Immature natural killer cell (primary cell): ENCODE data around the gene PANK1. TPM values are rescaled to one million over a fixed set of nuclear protein-coding genes. Genes with fewer than 3 reads are reported as not detected.
A peak's percentile ranks its signal among the peaks of the same experiment; 100 is the strongest.

Source experiments
- DNase-seq, 3 donors: peaks; one replicate each; pipeline ENCODE4 v3.0.0; 2022; ENCODE audit warnings: mixed read lengths in 1 of 3
- H3K27ac Mint-ChIP-seq, 6 donors: one replicate each; pipeline ENCODE4 v1.8.0; 2020; ENCODE audit warnings: mixed read lengths in 6 of 6, mild to moderate bottlenecking in 5 of 6, inconsistent platforms in 4 of 6, moderate library complexity in 3 of 6
- H3K27me3 Mint-ChIP-seq, 3 donors: one replicate each; pipeline ENCODE4 v1.8.0; 2020 to 2021; ENCODE audit warnings: low read depth in 3 of 3, mild to moderate bottlenecking in 3 of 3, mixed read lengths in 3 of 3, moderate library complexity in 3 of 3, inconsistent platforms in 1 of 3
- H3K36me3 Mint-ChIP-seq, 3 donors: one replicate each; pipeline ENCODE4 v1.8.0; 2020; ENCODE audit warnings: mixed read lengths in 3 of 3, inconsistent platforms in 2 of 3, mild to moderate bottlenecking in 2 of 3
- H3K4me1 Mint-ChIP-seq, 2 donors: one replicate each; pipeline ENCODE4 v1.8.0; 2020; ENCODE audit warnings: inconsistent platforms in 2 of 2, mild to moderate bottlenecking in 2 of 2, mixed read lengths in 2 of 2, moderate library complexity in 1 of 2
- H3K4me3 Mint-ChIP-seq, 5 donors: one replicate each; pipeline ENCODE4 v1.8.0; 2020; ENCODE audit warnings: mild to moderate bottlenecking in 5 of 5, mixed read lengths in 5 of 5, inconsistent platforms in 3 of 5, moderate library complexity in 3 of 5
- H3K9me3 Mint-ChIP-seq, 6 donors: one replicate each; pipeline ENCODE4 v1.8.0; 2020; ENCODE audit warnings: mild to moderate bottlenecking in 6 of 6, mixed read lengths in 6 of 6, inconsistent platforms in 4 of 6, moderate library complexity in 3 of 6
- polyA plus RNA-seq, 3 donors: library from polyadenylated mRNA; unstranded; fragments of 300-500 nt; fragmentation: Illumina TruSeq; gene quantifications; one replicate each; pipeline ENCODE4 v1.2.3, GENCODE V29; 2021

Gene PANK1
- 1 to 10 TPM in 1 of 3 donors, under 1 TPM in 1, not detected in 1; 0.66 to 1.4 TPM for polyA plus RNA-seq

DNA sequence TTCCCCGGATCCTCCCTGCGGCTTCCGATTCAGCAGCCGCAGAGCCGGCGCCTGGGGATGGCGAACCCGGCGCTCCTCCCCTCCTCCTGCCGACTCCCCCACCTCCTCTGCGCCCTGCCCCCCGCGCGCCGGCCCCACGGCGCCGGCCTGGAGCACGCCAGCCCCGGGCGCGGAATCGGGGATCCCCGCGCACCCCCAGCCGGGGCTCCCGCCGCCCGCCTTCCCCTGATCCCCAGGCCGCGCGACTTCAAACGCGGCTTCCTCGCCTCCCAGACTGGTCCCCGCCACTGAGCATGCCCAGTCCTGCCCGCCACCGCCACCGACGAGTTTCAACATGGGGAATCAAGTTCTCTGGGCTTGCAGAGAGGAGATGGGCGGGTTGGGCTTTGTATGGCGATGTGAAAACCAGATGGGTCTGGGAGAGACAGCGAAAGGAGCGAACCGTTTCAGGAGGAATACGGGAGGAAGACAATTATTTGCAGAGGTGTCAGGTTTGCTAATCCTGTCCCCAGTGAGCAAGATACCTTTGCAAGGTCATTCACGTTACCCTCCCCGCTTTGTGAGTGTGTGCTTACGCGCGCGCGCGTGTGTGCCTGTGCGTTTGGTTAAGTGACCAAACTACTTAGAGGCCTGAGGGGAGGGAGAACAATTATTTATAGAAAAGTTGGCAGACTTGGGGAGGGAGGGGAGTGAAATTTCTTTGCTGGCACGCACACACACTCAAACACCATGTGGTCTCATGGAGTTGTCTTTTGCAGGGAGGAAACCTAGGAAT is at the start of gene PANK1:
PANK1 (minus strand) TSS at position 276 of the 775 bp plus-strand sequence. CDS start 351 bp downstream, outside the sequence.
- Mint-ChIP-seq H3K27ac (peak within 1 kb of the TSS; percentile 27 to 93 (median 74)), H3K27me3 (peaks cover 5 to 11% (median 5%) of the 10 kb centered on the region in 3 donors), H3K4me1 (peaks cover 10% of the 10 kb centered on the region in 2 donors), H3K36me3 (no peaks in the 10 kb centered on the region), H3K9me3 (no peaks in the 10 kb centered on the region), H3K4me3 (peak within 1 kb of the TSS in 4 of 5 donors; percentile 88 to 97 (median 92))
- peak; percentile 52 to 71 (median 65) for DNase-seq

DNA sequence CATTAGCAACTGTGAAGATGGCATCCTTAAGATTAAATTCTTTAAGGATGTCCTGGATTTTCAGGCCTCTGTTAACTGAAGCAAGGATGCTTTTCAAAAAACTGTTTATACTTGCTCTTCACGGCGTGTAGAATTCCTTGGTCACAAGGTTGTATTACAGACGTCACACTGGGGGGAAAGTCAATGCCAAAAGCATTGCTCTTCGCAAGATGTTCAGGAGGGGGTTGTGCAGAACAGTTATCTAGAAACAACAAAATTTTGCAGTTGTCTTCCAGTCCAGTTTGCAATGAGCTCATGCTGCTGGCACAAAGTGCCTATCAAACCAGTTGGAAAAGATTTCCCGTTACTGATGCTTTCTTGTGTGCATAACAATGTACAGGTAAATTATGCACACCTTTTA is 48.1 kb upstream of the PANK1 start:
- peaks cover 0 to 4% (median 0%) of the 10 kb centered on the region in 3 donors for H3K27me3 Mint-ChIP-seq
- no peak for DNase-seq
- peaks cover 0 to 5% (median 4%) of the 10 kb centered on the region in 3 donors for H3K36me3 Mint-ChIP-seq
- H3K9me3 Mint-ChIP-seq, result no peaks in the 10 kb centered on the region
- H3K27ac Mint-ChIP-seq, result no peak overlapping the region
- no peak overlapping the region for H3K4me3 Mint-ChIP-seq
- H3K4me1 Mint-ChIP-seq, result no peaks in the 10 kb centered on the region

DNA sequence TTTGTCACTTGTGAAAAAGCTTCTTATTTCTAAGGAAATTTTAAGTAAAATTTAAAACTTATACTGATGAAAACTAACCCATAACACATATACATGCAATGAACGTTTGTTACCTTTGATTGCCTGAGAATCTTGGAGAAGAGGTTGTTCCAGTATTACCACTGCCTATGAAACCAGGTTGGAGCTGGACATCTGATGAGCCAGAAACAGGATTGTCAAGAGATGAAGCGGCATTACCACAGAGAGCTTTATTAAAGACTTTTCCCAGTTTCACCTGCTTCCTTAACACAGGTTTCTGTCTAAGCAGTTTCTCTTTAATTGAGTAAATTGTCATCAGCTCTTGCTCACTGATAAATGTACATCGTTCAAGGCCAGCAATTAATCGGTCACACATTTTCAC is 47.4 kb upstream of the PANK1 start:
- Mint-ChIP-seq H3K36me3 (peaks cover 0 to 5% (median 4%) of the 10 kb centered on the region in 3 donors), H3K27me3 (peaks cover 0 to 4% (median 2%) of the 10 kb centered on the region in 3 donors)

DNA sequence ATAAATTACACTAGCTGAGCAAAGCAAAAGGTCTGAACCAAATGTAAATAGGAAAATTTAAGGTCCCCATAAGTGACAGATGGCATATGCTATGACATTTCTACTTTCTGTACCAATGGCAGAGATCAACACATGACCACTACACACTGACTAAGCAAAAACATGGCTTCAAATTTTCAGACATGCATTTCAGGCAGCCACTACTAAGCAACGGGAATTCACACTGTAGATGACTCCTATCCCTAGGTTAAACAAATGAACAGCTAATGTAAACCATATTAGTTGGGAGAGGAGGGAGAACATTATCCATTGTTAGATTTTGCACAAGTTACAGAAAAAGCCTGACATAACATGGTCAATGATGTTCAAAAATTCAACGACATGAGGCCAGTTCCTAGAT is 45.0 kb upstream of the PANK1 start:
- no peak overlapping the region for H3K27ac Mint-ChIP-seq
- peaks cover 0 to 5% (median 4%) of the 10 kb centered on the region in 3 donors for H3K36me3 Mint-ChIP-seq
- H3K4me1 Mint-ChIP-seq, result peaks cover 0 to 5% of the 10 kb centered on the region in 2 donors
- DNase-seq, result no peak
- no peak overlapping the region for H3K4me3 Mint-ChIP-seq
- no peaks in the 10 kb centered on the region for H3K9me3 Mint-ChIP-seq
- peaks cover 0 to 7% (median 4%) of the 10 kb centered on the region in 3 donors for H3K27me3 Mint-ChIP-seq

More for the DNA sequence above, 47.4 kb upstream of the PANK1 start:
- no peak for DNase-seq
- no peak overlapping the region for H3K4me3 Mint-ChIP-seq
- no peaks in the 10 kb centered on the region for H3K9me3 Mint-ChIP-seq
- H3K4me1 Mint-ChIP-seq, result no peaks in the 10 kb centered on the region
- no peak overlapping the region for H3K27ac Mint-ChIP-seq

DNA sequence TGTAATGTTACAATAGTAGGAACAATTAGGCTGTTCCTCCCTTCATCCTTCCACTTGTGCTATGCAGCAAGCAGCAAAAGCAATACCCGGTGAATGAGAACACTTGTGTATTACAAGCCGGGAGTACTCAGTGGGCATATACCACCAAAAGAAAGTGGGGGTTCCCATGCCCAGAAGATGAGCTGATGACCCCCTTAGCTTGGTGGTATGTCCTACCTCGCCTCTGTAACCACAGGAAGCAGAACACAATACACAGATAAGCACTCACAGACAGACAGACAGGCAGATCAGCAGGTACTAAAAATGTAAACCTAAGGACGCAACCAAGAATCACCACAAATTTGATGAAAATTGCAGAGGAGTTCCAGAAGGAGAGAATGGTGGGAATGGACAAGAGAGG is 40.9 kb upstream of the PANK1 start:
- Mint-ChIP-seq H3K27ac (no peak overlapping the region), H3K4me1 (peaks cover 0 to 5% of the 10 kb centered on the region in 2 donors), H3K36me3 (no peaks in the 10 kb centered on the region), H3K4me3 (no peak overlapping the region), H3K9me3 (no peaks in the 10 kb centered on the region), H3K27me3 (peaks cover 0 to 12% (median 5%) of the 10 kb centered on the region in 3 donors)
- no peak for DNase-seq

DNA sequence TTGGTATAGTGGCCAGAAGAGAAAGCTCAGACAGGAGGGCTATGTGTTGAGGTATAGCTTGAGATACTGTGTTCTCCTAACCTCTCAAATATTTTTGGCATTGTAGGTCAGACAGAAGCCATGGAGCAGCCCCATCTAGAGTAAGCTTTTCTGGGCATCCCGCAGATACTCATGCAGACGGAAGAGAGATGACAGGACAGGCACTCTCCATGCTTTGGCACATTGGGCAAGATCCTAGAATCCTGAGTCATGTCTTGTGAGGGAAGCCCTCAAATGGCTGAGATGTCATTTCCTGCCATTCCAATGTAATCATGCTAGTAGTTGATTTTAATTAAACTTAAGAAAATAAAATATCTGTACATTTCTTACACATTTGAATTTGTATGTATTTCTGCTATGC is 39.6 kb upstream of the PANK1 start:
- Mint-ChIP-seq H3K27ac (no peak overlapping the region), H3K4me1 (peaks cover 0 to 5% of the 10 kb centered on the region in 2 donors), H3K27me3 (peaks cover 0 to 17% (median 6%) of the 10 kb centered on the region in 3 donors)

DNA sequence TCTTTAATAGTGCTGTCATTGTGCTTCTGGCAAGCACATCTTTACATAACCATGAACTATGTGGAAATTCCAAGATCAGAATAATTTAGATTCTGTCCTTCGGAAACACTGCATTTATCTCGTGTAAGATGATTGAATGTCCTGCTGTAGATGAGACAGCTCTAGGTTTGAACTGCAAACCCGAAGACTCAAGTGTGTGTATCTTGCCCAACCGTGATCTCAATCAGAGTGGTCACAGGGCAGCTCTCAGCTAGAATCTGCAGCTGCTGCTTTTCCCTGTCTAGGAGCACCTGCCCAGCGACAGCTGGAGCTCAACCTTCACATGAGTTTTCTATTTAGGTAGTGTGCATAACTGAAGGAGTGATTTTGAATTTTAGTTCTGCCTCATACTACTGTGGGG is 38.8 kb upstream of the PANK1 start:
- Mint-ChIP-seq H3K27ac (peak overlapping the region in 1 of 6 donors; percentile 12), H3K9me3 (peaks cover 0 to 1% (median 0%) of the 10 kb centered on the region in 6 donors), H3K27me3 (peaks cover 0 to 17% (median 6%) of the 10 kb centered on the region in 3 donors), H3K4me3 (no peak overlapping the region), H3K36me3 (no peaks in the 10 kb centered on the region), H3K4me1 (peaks cover 0 to 5% of the 10 kb centered on the region in 2 donors)
- no peak for DNase-seq

More for the DNA sequence above, 39.6 kb upstream of the PANK1 start:
- peaks cover 0 to 1% (median 0%) of the 10 kb centered on the region in 6 donors for H3K9me3 Mint-ChIP-seq
- H3K4me3 Mint-ChIP-seq, result no peak overlapping the region
- DNase-seq, result no peak
- H3K36me3 Mint-ChIP-seq, result no peaks in the 10 kb centered on the region

DNA sequence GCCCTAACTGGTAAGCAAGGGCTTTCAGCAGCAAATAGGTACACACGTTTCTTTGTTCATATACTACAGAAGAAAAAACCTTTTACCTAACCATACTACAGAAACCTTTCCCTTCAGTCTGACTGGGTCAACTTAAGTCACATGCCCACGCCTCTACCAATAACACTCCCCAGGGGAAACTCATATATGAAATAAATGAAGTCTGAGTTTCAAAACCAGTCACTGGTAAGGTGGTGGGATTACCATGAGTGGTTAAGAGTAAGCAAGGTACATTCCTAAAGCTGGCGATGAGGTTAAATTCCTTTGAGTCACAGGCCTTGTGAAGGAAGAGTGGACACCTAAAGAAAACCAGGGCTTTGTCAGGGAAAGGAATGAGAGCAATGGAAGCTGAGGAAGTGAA is 34.9 kb upstream of the PANK1 start:
- no peaks in the 10 kb centered on the region for H3K4me1 Mint-ChIP-seq

DNA sequence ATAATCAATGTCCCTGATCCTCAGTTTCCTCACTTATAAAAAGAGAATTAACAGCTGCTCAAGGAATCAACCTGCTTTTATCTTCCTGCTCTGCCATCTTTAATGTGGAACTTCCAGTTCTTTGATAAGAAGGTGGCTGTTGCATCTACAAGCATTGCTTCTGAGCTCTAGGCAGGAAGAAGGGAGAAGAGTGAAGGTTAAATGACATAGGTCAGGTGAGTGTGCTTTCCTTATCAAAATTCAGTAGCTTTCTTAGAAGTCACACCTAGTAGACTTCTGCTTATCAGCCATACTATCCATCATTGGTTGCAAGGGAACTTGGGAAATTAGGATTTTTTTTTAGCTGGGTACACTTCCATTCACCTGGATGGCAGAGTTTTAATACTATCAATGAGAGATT is 32.3 kb upstream of the PANK1 start:
- DNase-seq, result no peak
- H3K36me3 Mint-ChIP-seq, result no peaks in the 10 kb centered on the region
- H3K4me1 Mint-ChIP-seq, result no peaks in the 10 kb centered on the region
- peaks cover 0 to 1% (median 0%) of the 10 kb centered on the region in 6 donors for H3K9me3 Mint-ChIP-seq
- H3K4me3 Mint-ChIP-seq, result no peak overlapping the region
- no peak overlapping the region for H3K27ac Mint-ChIP-seq
- peaks cover 0 to 15% (median 4%) of the 10 kb centered on the region in 3 donors for H3K27me3 Mint-ChIP-seq

More for the DNA sequence above, 34.9 kb upstream of the PANK1 start:
- no peak for DNase-seq
- Mint-ChIP-seq H3K36me3 (no peaks in the 10 kb centered on the region), H3K27me3 (peaks cover 0 to 13% (median 4%) of the 10 kb centered on the region in 3 donors), H3K27ac (no peak overlapping the region), H3K9me3 (peaks cover 0 to 1% (median 0%) of the 10 kb centered on the region in 6 donors), H3K4me3 (no peak overlapping the region)

DNA sequence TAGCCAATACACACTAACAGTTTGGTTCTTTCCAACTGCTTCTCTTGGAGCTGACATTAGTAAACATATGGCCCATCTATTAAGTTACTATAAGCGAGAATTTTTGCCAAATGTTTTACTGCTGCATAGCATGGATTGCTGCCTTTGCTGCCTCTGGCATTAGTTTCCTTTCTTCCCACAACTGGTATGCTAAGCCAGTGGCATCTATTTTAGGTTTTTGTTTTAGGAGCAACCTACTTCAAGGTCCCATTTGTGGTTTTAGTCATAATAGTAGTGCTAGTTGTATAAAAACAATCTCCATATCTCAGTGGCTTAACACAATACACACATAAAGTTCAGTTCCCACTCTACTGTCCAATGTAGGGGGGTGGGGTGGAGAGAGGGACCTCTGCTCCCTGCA is 25.9 kb upstream of the PANK1 start:
- H3K9me3 Mint-ChIP-seq, result no peaks in the 10 kb centered on the region
- H3K4me3 Mint-ChIP-seq, result no peak overlapping the region
- H3K27ac Mint-ChIP-seq, result no peak overlapping the region
- peaks cover 0 to 8% (median 0%) of the 10 kb centered on the region in 3 donors for H3K27me3 Mint-ChIP-seq
- H3K4me1 Mint-ChIP-seq, result no peaks in the 10 kb centered on the region
- H3K36me3 Mint-ChIP-seq, result no peaks in the 10 kb centered on the region
- DNase-seq, result no peak

DNA sequence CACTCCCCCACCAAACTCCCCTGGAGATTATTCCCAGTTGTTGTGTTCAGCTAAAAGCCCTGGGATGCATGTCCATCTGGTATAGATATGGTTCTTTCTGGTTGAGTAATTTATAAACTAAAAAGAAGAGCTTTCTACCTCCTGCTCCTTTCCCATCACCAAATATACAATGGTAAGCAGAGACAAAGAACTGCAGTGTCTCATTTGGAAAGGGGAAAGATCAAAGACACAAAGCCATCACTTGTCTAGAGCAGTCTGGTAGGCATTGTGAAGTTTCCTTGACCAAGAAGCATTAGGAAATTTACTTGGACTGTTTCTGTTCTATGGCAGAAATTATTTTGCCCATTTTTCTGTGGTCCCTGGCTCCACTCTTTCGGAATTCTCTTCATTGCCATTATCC is 24.9 kb upstream of the PANK1 start:
- H3K9me3 Mint-ChIP-seq, result no peaks in the 10 kb centered on the region
- no peak for DNase-seq
- H3K36me3 Mint-ChIP-seq, result no peaks in the 10 kb centered on the region
- H3K27me3 Mint-ChIP-seq, result peaks cover 0 to 8% (median under 1%) of the 10 kb centered on the region in 3 donors
- no peaks in the 10 kb centered on the region for H3K4me1 Mint-ChIP-seq
- H3K4me3 Mint-ChIP-seq, result no peak overlapping the region
- no peak overlapping the region for H3K27ac Mint-ChIP-seq

DNA sequence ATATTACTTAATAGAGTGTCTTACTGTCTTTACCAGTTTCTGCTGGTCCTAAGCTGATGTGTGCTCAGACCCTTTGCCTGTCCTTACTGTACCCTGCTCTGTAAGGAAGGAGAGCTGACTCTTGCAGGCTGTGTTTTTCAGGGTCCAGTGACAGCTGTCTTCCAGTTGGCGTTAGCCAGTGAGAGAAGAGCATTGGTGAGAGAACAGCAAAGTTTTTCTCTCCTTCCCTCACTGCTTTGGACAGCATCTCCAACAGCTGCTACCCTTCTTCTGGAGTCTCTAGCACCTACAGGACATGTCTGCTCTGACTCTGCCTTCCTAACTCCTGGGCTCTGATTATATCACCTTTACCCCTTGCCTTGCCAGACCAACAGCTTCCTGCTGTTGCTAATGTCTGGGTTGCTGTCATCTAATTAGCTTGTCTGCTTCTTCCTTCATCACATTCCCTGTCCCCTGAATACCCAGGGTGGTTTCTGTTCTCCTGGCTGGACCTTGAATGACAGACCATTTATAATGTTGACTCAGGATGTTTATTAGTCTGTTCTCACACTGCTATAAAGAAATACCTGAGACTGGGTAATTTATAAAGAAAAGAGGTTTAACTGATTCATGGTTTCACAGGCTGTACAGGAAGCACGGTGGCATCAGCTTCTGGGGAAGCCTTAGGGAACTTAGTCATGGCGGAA is 23.5 kb upstream of the PANK1 start:
- Mint-ChIP-seq H3K27ac (no peak overlapping the region), H3K9me3 (no peaks in the 10 kb centered on the region), H3K27me3 (peaks cover 0 to 6% (median 1%) of the 10 kb centered on the region in 3 donors), H3K4me3 (no peak overlapping the region), H3K4me1 (no peaks in the 10 kb centered on the region), H3K36me3 (no peaks in the 10 kb centered on the region)
- DNase-seq, result no peak

DNA sequence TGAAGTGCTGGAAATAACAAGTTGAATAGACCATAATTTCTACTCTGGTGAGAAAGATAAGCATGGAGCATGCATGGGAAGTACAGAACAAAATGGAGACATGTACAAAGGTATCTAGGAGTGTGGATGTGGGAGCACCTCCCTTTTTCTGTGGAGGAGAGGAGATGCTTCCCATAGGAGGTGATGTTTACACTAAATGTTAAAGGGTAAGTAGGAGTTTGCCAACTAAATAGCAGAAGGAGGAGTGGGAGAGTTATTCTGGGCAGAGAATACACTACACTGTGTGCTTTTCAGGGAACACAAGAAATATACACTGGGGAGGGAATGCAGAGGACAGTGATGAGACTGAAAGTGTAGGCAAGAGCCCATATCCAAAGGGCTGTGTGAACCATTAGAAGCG is 21.1 kb upstream of the PANK1 start:
- H3K9me3 Mint-ChIP-seq, result no peaks in the 10 kb centered on the region
- H3K4me3 Mint-ChIP-seq, result no peak overlapping the region
- H3K36me3 Mint-ChIP-seq, result no peaks in the 10 kb centered on the region
- DNase-seq, result no peak
- H3K27ac Mint-ChIP-seq, result no peak overlapping the region
- H3K4me1 Mint-ChIP-seq, result no peaks in the 10 kb centered on the region
- peaks cover 0 to 4% (median 3%) of the 10 kb centered on the region in 3 donors for H3K27me3 Mint-ChIP-seq

DNA sequence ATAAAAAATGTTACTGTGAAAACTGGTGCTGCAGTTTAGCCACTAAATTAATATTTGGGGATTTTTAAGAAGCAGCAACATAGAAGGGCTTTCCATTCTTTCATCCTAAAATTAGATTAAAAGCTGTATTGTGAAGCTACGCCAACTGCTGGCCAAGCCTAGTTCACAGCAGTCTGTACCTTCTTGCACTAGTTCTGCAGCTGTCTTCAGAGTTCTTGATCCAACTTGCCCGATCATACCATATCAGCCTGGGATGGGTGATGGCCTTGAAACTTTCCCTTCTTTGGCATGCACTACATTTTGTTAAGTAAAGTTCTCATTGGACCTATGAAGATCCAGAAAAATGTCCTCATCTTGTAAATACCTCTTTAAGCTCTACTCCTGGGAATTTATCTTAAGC is 20.3 kb upstream of the PANK1 start:
- Mint-ChIP-seq H3K27me3 (peaks cover 0 to 4% (median 3%) of the 10 kb centered on the region in 3 donors), H3K36me3 (no peaks in the 10 kb centered on the region), H3K9me3 (no peaks in the 10 kb centered on the region), H3K4me1 (no peaks in the 10 kb centered on the region), H3K4me3 (no peak overlapping the region), H3K27ac (no peak overlapping the region)
- DNase-seq, result no peak
